Mesothelial cell of epicardium (in vitro differentiated cells): ENCODE measurements around the gene ZC2HC1B. TPM values are rescaled to one million over a fixed set of nuclear protein-coding genes. Genes with fewer than 3 reads are reported as not detected.

Source experiments
- DNase-seq, 2 experiments: peaks; one replicate each; pipeline ENCODE4 v3.0.0; 2021; ENCODE audit warnings: low spot score in 2 of 2; ENCODE audit not compliant: unreplicated experiment in 2 of 2
- H3K27ac Mint-ChIP-seq: 2 replicates; pipeline ENCODE4 v1.8.0; 2021; ENCODE audit warnings: mixed read lengths
- H3K27me3 Mint-ChIP-seq: 2 replicates; pipeline ENCODE4 v1.8.0; 2021; ENCODE audit warnings: low read depth, mixed read lengths
- H3K36me3 Mint-ChIP-seq: 2 replicates; pipeline ENCODE4 v1.8.0; 2021; ENCODE audit warnings: mixed read lengths
- H3K4me1 Mint-ChIP-seq: 2 replicates; pipeline ENCODE4 v1.8.0; 2021; ENCODE audit warnings: mixed read lengths
- H3K4me3 Mint-ChIP-seq: 2 replicates; pipeline ENCODE4 v1.8.0; 2021; ENCODE audit warnings: mild to moderate bottlenecking, moderate library complexity, mixed read lengths
- H3K9me3 Mint-ChIP-seq: 2 replicates; pipeline ENCODE4 v1.8.0; 2021; ENCODE audit warnings: mixed read lengths
- total RNA-seq: library from RNA; stranded (reverse); gene quantifications from 3 replicates; pipeline ENCODE4 v1.2.1, GENCODE V29; 2021
- TF ChIP-seq, protein P1 (sequence below): fragments of 200-600 bp; sonication (generic); IDR thresholded peaks from one replicate; pipeline ENCODE4 v1.5.0; 2021; ENCODE audit warnings: antibody characterized with exemption; ENCODE audit not compliant: unreplicated experiment

The ZC2HC1B gene
- total RNA-seq, 1 donor from 2014 or later: not detected

DNA sequence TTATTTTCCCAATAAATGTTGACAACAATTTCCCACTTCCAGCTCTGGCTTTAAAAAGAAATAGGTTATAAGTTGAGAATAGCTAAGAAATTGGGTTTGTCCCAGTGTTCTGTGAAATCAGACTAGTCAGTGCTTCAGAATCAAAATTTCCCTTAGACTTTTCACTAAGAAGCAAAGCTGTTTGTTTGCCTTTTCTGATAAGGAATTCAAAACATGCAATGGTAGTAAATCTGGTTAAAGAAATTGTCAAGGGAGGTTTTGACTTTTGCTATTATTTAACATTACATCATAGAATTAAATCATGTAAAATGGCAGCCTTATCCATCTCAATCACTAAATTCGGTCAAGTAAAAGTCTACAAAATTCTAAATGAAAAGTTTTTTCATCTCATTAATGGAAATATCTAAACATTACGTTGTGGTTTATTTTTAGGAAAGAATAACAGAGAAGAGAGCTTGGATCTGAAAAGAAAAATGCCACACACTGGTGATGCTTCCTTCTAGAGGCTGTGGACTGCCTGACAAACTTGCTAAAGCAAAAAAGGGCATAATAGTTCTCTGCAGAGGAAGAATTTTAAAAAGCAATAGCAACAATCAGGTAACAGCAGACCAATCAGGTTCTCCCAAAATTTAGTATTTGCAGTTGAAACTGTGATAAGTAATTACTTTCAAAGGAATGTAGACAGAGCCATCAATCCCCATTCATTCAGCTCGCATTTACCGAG lies 107.4 kb downstream of the ZC2HC1B start:
- TF ChIP-seq, protein P1, sequence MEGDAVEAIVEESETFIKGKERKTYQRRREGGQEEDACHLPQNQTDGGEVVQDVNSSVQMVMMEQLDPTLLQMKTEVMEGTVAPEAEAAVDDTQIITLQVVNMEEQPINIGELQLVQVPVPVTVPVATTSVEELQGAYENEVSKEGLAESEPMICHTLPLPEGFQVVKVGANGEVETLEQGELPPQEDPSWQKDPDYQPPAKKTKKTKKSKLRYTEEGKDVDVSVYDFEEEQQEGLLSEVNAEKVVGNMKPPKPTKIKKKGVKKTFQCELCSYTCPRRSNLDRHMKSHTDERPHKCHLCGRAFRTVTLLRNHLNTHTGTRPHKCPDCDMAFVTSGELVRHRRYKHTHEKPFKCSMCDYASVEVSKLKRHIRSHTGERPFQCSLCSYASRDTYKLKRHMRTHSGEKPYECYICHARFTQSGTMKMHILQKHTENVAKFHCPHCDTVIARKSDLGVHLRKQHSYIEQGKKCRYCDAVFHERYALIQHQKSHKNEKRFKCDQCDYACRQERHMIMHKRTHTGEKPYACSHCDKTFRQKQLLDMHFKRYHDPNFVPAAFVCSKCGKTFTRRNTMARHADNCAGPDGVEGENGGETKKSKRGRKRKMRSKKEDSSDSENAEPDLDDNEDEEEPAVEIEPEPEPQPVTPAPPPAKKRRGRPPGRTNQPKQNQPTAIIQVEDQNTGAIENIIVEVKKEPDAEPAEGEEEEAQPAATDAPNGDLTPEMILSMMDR: no peak
- H3K9me3 Mint-ChIP-seq: no peaks in the 10 kb centered on the region
- no peak for DNase-seq
- H3K27me3 Mint-ChIP-seq: no peaks in the 10 kb centered on the region
- peak overlapping the region; percentile 94 for H3K27ac Mint-ChIP-seq
- no peak overlapping the region for H3K4me3 Mint-ChIP-seq
- H3K4me1 Mint-ChIP-seq: peaks cover 85% of the 10 kb centered on the region
- H3K36me3 Mint-ChIP-seq: no peaks in the 10 kb centered on the region

DNA sequence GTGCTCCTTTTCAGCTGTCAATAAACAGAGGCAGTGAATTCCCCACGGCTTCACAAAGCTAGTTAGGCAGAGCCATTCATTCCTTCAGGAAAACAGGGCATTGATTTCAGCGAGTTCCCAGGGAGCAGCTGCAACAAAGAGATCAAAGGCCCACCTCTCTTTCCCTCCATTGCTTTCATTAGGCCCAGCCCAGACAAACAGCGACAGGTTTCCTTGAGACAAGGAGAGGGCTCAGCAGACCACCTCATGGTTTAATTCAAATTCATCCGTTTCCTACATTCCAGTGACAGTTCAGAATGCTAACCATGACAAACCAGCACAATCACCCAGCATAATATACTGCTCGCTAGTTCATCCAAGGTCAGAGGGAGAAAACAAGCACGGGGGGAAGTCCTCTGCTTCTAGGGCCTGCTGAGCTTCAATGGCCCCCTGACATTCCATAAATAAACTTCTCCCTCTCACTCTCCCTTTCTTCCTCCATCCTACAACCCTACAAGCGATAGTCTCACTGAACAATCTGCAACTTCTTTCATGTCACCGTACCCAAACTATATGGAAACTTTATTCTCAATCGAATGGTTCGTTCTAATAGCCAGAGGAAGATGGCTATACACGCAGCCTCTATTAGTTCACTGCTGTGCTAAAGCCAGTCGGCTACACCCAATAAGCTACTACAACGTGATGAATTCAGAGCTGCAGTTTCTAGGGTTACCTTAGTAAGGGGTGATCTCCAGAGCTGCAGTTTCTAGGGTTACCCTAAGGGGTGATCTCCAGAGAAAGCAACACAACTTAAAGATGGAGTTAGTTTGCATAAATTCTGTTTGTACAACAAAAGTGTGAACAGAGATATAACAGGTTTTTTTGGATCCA lies 109.1 kb downstream of the ZC2HC1B start:
- Mint-ChIP-seq H3K27ac (peak overlapping the region; percentile 80), H3K9me3 (no peaks in the 10 kb centered on the region), H3K36me3 (no peaks in the 10 kb centered on the region), H3K27me3 (no peaks in the 10 kb centered on the region), H3K4me3 (no peak overlapping the region), H3K4me1 (peaks cover 80% of the 10 kb centered on the region)
- DNase-seq: no peak
- TF ChIP-seq, protein P1: no peak

DNA sequence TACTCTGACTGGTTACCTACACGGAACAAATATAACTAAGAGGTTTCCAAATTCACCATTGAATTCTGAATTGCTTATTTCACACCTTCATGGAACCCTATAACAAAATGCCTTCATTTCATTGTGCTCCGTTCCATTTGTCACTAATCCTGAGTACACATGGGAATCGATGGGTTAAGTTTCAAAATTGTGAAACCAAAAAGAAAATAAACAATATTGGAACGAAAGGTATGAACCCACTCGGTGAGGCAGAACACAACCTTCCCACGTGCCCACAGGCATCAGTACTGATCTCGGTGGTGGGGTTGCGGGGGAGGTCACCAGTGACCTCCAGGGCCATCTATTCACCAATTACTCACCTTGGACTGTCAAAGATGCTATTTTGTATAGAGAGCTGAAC lies 109.8 kb downstream of the ZC2HC1B start:
- H3K27ac Mint-ChIP-seq: peak overlapping the region; percentile 54
- H3K4me1 Mint-ChIP-seq: peaks cover 74% of the 10 kb centered on the region
- no peaks in the 10 kb centered on the region for H3K36me3 Mint-ChIP-seq
- H3K9me3 Mint-ChIP-seq: no peaks in the 10 kb centered on the region
- H3K27me3 Mint-ChIP-seq: no peaks in the 10 kb centered on the region
- no peak overlapping the region for H3K4me3 Mint-ChIP-seq
- TF ChIP-seq, protein P1: no peak
- no peak for DNase-seq

DNA sequence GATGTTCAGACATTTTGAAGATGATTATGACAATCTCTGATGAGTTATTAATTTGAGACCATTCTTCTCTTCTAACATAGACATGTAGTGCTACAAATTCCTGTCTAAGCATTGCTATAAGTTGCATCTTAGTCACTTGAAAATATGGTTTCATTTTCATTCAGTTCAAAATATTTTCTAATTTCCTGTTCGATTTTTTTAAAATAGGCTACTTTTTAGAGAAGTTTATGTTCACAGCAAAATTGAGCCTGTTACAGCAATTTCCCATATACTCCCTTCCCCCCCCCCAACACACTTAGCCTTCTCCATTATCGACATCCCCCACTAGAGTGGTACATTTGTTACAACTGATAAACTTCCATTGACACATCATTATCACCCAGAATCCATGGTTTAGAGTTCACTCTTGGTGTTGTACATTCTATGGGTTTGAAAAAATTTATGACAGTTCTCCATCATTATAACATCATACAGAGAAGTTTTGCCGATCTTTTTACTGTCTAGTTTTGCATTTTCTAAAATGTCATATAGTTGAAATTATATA lies 112.6 kb downstream of the ZC2HC1B start:
- Mint-ChIP-seq H3K9me3 (peaks cover 8% of the 10 kb centered on the region), H3K4me3 (no peak overlapping the region), H3K4me1 (peaks cover 46% of the 10 kb centered on the region), H3K27ac (no peak overlapping the region), H3K36me3 (peaks cover 5% of the 10 kb centered on the region), H3K27me3 (no peaks in the 10 kb centered on the region)
- DNase-seq: no peak
- TF ChIP-seq, protein P1: no peak

DNA sequence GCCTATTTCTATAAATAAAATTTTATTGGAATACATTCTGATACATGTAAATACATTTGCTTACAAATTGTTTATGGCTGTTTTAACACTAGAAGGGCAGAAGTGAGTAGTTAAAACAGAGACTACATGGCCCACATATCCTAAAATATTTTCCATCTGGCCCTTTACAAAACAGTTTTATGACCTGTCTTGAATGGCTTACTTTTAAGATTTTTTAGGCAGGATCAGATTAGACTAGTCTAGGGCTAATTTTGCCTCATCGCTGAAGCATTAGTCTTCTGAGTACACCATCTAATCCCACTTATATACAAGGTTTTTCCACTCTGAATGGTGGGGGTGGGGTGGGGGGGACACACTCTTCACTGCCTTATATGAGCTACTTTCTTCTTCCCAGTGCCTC lies 116.6 kb downstream of the ZC2HC1B start:
- no peaks in the 10 kb centered on the region for H3K27me3 Mint-ChIP-seq
- peaks cover 8% of the 10 kb centered on the region for H3K9me3 Mint-ChIP-seq
- no peak for DNase-seq
- H3K27ac Mint-ChIP-seq: no peak overlapping the region
- H3K4me1 Mint-ChIP-seq: peaks cover 10% of the 10 kb centered on the region
- no peak overlapping the region for H3K4me3 Mint-ChIP-seq
- TF ChIP-seq, protein P1: no peak
- peaks cover 5% of the 10 kb centered on the region for H3K36me3 Mint-ChIP-seq
